Ovary (tissue), 3 donors: ENCODE data around the gene LAYN.

Source experiments
- POLR2A ChIP-seq: fragments of 450-650 bp; IDR thresholded peaks from one replicate; pipeline ENCODE4 v1.6.1; 2017; ENCODE audit warnings: antibody characterized with exemption, mild to moderate bottlenecking, moderate library complexity
- TF ChIP-seq, protein P1 (sequence below), 3 donors: fragments of 450-650 bp in 2 of 3; fragments of 200-600 bp in 1 of 3; IDR thresholded peaks; one replicate each; pipeline versions ENCODE4 v1.5.1 to v1.8.0; 2016 to 2022; ENCODE audit warnings: antibody characterized with exemption in 3 of 3, mild to moderate bottlenecking in 1 of 3
- donor health status: DM: no; HTN: no; CAD: no.

DNA sequence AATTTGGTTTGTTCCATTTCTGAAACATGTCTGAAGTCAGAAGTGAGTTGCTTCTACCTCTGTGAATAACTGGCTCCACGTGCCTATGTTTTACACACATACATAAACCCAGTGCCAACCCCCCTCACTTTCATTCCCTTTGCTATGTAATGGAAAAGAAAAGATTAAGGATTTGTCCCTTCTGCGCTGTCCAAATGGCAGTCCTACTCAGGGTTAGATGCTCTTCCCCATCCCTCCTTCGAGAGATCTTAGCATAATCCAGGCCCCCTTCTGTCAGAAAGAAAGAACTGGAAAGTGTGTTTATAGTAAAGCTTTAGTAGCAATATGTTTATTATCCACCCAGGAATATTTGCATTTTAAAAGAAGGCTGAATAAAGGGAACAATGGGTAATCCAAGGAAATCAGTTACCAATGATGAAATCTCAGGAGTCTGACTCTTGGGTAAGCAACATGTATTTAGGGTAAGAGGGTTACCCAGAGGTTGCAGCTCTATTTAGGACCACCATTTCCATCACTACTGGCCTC is 3.1 kb upstream of the LAYN start:
- TF ChIP-seq, protein P1, sequence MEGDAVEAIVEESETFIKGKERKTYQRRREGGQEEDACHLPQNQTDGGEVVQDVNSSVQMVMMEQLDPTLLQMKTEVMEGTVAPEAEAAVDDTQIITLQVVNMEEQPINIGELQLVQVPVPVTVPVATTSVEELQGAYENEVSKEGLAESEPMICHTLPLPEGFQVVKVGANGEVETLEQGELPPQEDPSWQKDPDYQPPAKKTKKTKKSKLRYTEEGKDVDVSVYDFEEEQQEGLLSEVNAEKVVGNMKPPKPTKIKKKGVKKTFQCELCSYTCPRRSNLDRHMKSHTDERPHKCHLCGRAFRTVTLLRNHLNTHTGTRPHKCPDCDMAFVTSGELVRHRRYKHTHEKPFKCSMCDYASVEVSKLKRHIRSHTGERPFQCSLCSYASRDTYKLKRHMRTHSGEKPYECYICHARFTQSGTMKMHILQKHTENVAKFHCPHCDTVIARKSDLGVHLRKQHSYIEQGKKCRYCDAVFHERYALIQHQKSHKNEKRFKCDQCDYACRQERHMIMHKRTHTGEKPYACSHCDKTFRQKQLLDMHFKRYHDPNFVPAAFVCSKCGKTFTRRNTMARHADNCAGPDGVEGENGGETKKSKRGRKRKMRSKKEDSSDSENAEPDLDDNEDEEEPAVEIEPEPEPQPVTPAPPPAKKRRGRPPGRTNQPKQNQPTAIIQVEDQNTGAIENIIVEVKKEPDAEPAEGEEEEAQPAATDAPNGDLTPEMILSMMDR (IDR thresholded peaks at IDR 0.05), result no peak
- TF ChIP-seq POLR2A, result no peak
